ENCODE measurements around the gene KLRB1. TPM values are rescaled to one million over a fixed set of nuclear protein-coding genes. Genes with fewer than 3 reads are reported as not detected.

The KLRB1 gene
- total RNA-seq, 4 donors from 2014 or later, result 1.2 to 5.2 TPM; not detected in 2

GRCh38 chr12:9643266-9643660 is 35.5 kb upstream of the KLRB1 start:
- intact Hi-C loops (cut with DNase I; ENCODE audit: low total_unique reads) (no loop called here), in situ Hi-C loops (cut with MboI; ENCODE audit: low pct_ligation_motif_present in 1 of 4, low pct_unique_long_range_greater_than_20kb in 1 of 4, low sequenced_read_pairs in 3 of 4) (no loop called here)
- DNase-seq, result no peak
- Histone ChIP-seq H3K36me3 (no peaks in the 10 kb centered on the region), H3K27me3 (no peaks in the 10 kb centered on the region), H3K9me3 (no peaks in the 10 kb centered on the region), H3K27ac (no peak overlapping the region), H3K4me3 (no peak overlapping the region), H3K4me1 (peaks cover 0 to 8% (median 3%) of the 10 kb centered on the region in 4 donors)
- TF ChIP-seq POLR2A (IDR thresholded peaks at IDR 0.05) (no peak), POLR2AphosphoS5 (IDR thresholded peaks at IDR 0.05) (no peak), EP300 (IDR thresholded peaks at IDR 0.05; ENCODE audit: low read depth) (no peak), CTCF (IDR thresholded peaks at IDR 0.05) (no peak)

- TF ChIP-seq EP300 (IDR thresholded peaks at IDR 0.05; ENCODE audit: low read depth) (no peak), CTCF (IDR thresholded peaks at IDR 0.05) (no peak), POLR2A (IDR thresholded peaks at IDR 0.05) (no peak), POLR2AphosphoS5 (IDR thresholded peaks at IDR 0.05) (no peak)
- no peaks in the 10 kb centered on the region for H3K9me3 ChIP-seq
- no peak overlapping the region for H3K4me3 ChIP-seq
- in situ Hi-C loops (cut with MboI; ENCODE audit: low pct_ligation_motif_present in 1 of 4, low pct_unique_long_range_greater_than_20kb in 1 of 4, low sequenced_read_pairs in 3 of 4) (no loop called here), intact Hi-C loops (cut with DNase I; ENCODE audit: low total_unique reads) (no loop called here)
- H3K36me3 ChIP-seq, result no peaks in the 10 kb centered on the region
- no peaks in the 10 kb centered on the region for H3K27me3 ChIP-seq
- H3K4me1 ChIP-seq, result peaks cover 0 to 8% (median 3%) of the 10 kb centered on the region in 4 donors
- DNase-seq, result peak; percentile 26
- no peak overlapping the region for H3K27ac ChIP-seq
- 81% methylated on average over 15 of the region's 15 CpGs; no CpG with 5 or more reads in 1 of the 2 donors for WGBS, 2 donors (ENCODE audit: low coverage in 1 of 2)
These were observed 35.0 kb upstream of the KLRB1 start for GRCh38 chr12:9642606-9643265.

GRCh38 chr12:9640024-9640423 is 32.3 kb upstream of the KLRB1 start:
- WGBS, 2 donors (ENCODE audit: low coverage in 1 of 2), result 96 to 100% methylated on average over 2 of the region's 2 CpGs
- in situ Hi-C loops (cut with MboI; ENCODE audit: low pct_ligation_motif_present in 1 of 4, low pct_unique_long_range_greater_than_20kb in 1 of 4, low sequenced_read_pairs in 3 of 4) (no loop called here), intact Hi-C loops (cut with DNase I; ENCODE audit: low total_unique reads) (no loop called here)
- H3K9me3 ChIP-seq, result no peaks in the 10 kb centered on the region
- DNase-seq, result no peak
- H3K4me1 ChIP-seq, result no peaks in the 10 kb centered on the region
- H3K27ac ChIP-seq, result no peak overlapping the region
- H3K36me3 ChIP-seq, result no peaks in the 10 kb centered on the region
- no peak for TF ChIP-seq EP300 (IDR thresholded peaks at IDR 0.05; ENCODE audit: low read depth)
- TF ChIP-seq POLR2A (IDR thresholded peaks at IDR 0.05), result no peak
- no peak for TF ChIP-seq CTCF (IDR thresholded peaks at IDR 0.05)
- no peak for TF ChIP-seq POLR2AphosphoS5 (IDR thresholded peaks at IDR 0.05)
- no peak overlapping the region for H3K4me3 ChIP-seq
- H3K27me3 ChIP-seq, result no peaks in the 10 kb centered on the region

- TF ChIP-seq EP300 (IDR thresholded peaks at IDR 0.05; ENCODE audit: low read depth) (no peak), POLR2A (IDR thresholded peaks at IDR 0.05) (no peak), POLR2AphosphoS5 (IDR thresholded peaks at IDR 0.05) (no peak), CTCF (IDR thresholded peaks at IDR 0.05) (no peak)
- Histone ChIP-seq H3K4me3 (no peak overlapping the region), H3K27me3 (no peaks in the 10 kb centered on the region), H3K36me3 (no peaks in the 10 kb centered on the region), H3K4me1 (no peaks in the 10 kb centered on the region), H3K9me3 (no peaks in the 10 kb centered on the region), H3K27ac (no peak overlapping the region)
- DNase-seq, result no peak
- intact Hi-C loops (cut with DNase I; ENCODE audit: low total_unique reads) (no loop called here), in situ Hi-C loops (cut with MboI; ENCODE audit: low pct_ligation_motif_present in 1 of 4, low pct_unique_long_range_greater_than_20kb in 1 of 4, low sequenced_read_pairs in 3 of 4) (loop anchor here in 2 of 4 donors (10.0 kb wide), 1 partner anchor 68 kb away; no protein-coding TSS in a partner anchor)
- WGBS, 2 donors (ENCODE audit: low coverage in 1 of 2), result 86 to 95% methylated on average over 4 to 5 of the region's 5 CpGs
These were observed 29.1 kb upstream of the KLRB1 start for GRCh38 chr12:9636851-9637206.
